COLO829 (cell line): Measurements from ENCODE around the gene MRGPRX2.

Experiments
- DNase-seq: peaks from one replicate; pipeline ENCODE4 v3.0.0; 2012; ENCODE audit warnings: low spot score

The MRGPRX2 gene

DNA sequence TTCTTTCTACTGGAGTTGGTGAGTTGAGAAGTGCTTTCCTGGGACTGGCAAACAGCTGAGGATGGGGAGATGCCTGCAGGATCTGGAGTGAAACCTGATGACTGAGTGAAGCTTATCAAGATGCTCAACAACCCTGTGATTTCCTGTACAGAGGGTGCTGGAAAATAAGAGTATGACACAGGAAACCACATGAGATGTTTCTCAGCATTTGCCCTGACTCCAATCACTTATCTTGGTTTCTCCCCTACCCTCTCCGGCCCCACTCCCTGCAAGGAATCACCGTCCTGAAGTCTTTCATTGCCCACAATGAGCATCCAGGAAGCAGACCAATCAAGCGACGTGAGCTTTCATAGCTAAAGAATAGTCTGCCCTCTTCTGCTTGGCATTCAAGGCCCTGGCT, at the start of gene MRGPRX2:
MRGPRX2 (minus strand) TSS at position 89 of the 400 bp plus-strand sequence. CDS start 4,315 bp downstream, outside the sequence.
- DNase-seq, result no peak

DNA sequence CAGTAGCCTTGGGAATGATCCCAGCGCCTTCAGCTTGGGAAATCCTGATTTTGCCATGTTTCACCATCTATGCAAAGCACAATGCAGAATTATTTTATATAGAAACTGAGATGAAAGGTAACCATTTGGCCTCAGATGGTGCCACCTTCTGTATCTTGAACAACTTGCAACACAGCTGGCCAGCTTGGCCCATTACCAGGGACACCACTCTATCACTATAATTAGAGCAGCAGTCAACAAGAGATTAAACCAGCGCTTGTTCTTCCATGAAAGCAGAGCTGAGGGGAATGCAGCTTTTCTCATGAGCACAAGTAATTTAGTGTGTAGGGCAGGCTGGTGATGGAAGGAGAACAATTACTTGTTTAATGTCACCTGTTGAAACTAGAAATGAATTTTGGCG, 49.8 kb upstream of the MRGPRX2 start:
- no peak for DNase-seq

DNA sequence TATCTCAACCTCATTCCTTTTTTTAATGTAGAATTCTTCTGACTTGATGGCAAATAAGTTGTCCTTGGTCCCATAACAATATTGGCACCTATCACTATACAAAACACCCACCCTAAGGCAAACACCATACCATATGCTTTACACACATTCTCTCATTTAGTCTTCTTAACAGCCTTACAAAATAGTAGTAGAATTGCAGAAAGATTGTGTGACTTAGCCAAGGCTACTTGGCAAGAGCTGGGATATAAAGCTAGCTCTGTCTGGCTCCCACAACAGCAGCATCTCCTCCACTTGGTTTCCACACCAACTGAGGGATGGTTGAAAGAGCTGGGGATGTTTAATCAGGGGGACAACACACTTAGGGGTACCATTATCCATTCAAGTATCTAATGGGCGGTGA, 46.6 kb upstream of the MRGPRX2 start:
- no peak for DNase-seq

DNA sequence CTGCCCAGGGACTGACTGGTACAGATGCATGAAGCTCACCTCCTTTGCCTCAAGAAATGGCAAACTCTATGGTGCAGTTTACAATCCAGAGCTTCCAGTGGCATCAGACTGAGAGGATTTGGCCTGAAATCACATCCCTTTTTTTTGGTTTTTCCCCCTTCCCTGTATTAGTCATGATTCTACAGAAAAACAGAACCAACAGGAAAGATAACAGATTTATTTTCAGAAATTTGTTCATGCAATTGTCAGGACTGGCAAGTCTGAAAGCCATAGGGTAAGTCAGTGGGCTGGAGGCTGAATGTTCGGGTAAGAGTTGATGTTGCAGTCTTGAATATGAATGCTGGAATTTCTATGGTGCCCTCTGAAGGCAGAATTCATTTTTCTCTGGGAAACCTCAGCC, 44.5 kb upstream of the MRGPRX2 start:
- no peak for DNase-seq

DNA sequence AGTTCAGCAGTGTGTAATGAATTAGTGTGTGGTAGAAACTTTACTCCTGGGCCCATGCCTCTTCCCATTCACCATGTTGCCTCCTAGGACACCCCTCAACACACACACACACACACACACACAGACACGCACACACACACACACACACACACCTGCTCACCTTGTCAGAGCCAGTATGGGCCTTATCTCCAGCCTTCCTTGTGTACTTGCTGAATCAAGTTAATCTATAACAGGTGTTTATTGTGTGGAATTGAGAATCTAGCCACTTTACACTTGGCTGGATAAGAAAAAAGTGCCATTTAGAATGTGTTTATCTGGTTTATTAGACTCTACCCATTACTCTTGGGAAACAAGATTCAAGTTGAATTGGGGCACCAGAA, 42.0 kb upstream of the MRGPRX2 start:
- no peak for DNase-seq

DNA sequence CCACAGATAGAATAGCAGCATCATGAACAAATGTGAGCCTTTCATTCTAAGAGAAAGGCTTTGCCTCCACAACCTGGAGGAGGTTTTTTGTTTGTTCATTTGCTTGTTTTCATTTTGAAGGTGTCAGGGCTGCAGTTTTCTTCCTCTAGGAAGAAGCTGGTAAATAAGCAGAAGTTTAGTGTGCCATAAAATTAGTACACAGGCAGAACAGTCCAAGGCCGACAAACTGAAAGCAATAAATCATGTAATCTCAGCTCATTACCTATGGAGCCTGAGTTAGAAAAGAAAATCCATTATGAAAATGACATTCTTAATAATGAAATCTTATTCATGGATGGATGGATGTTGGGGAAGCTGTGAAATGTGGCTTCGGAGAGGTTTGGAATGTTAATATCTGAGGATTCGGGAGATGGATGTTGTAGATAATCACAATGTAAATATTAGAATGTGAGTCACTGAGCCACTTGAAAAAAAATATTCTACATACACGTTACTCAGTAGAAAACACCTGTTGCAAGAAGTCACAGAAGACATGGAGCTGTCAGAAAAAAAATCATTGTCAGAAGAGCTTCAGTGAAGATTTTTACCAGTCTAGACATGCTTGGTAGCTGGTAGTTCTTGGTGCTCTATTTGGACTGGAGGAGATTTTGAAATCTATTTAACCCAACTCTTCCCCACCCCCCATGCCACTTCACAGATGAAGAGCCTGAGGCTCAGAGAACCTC, 41.4 kb upstream of the MRGPRX2 start:
- no peak for DNase-seq

DNA sequence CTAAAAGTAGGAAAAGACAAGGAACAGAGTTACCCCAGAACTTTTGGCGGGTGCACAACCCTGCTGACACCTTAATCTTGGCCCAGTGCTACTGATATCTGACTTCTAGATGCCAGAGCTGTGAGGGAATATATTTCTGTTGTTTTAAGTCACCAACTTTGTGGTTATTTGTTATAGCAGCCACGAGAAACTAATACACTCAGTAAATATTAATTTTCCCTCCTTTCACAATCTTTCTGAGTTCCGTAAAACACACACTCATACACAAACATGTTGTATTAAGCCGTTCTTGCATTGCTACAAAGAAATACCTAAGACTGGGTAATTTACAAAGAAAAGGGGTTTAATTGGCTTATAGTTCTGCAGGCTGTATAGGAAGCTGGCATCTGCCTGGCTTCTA, 40.4 kb upstream of the MRGPRX2 start:
- no peak for DNase-seq

DNA sequence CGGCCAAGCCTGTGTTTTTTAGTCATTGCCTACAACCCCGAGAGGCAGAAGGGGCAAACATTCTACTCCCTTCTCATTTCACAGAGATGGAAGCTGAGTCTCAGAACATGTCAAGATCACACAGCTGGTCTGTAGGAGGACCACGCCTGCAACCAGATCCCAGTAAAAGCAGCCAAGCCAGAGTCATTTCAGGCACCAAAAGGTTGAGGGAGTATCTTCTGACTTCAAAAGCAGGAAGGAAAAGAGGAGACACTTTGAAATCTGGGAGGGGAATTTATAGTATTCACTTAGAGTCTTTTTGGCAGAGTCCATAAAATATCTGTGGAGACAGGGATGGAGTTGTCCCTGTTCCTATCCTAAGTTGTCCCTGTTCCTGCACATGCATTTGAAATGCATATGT, 38.6 kb upstream of the MRGPRX2 start:
- DNase-seq, result no peak

DNA sequence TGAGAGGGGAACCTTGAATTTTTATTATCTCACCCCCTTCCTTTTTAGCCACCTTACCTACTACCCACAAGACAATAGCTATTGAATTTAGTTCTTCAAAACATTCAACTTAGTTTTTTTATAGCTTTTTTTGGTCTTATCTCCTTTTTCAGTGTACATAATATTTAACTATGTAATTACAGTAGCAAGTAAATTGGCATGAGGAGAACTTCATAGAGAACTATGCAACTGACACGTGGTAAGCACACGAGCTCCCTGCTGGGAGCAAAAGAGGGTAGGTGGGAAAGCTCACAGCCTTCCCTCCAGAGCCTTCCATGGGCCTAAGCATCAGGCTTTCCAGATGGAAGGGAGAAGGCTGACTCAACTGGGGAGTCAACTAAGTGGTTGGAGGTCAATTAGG, 34.3 kb upstream of the MRGPRX2 start:
- DNase-seq, result no peak

DNA sequence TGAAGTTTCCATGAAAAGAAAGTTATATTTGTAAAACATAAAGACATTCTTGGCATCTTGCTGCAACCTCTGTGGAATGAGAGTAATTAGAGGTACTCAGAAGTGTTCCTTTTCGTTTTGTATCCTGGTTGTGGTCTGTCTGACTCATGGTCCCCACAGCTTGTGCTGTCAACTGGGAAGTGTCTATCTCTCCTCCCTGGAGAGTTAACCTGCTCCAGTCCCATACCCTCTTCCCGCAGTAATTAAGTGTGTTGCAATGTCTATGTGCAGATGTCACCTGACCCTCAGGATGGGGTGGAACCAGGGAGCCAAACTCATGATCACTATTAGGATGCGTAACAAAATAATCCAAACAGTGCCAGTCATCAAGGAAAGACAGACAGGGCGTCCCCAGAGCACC, 33.5 kb upstream of the MRGPRX2 start:
- no peak for DNase-seq

DNA sequence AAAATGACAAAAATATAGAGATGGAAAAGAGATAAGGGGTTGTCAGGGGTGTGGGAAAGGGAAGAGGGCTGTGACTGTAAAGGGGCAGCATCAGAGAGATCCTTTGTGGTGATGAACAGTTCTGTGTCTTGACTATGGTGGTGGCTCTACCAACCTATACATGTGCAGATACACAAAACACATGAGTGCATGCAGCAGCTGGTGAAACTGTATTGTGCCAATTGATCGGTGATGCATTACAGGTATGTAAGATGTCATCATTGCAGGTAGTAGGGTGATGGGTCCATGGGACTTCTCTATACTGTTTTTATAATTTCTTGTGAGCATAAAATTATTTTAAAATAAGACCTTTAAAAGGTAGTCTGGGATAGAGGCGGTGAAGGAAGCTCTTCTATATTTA, 32.3 kb upstream of the MRGPRX2 start:
- DNase-seq, result no peak

DNA sequence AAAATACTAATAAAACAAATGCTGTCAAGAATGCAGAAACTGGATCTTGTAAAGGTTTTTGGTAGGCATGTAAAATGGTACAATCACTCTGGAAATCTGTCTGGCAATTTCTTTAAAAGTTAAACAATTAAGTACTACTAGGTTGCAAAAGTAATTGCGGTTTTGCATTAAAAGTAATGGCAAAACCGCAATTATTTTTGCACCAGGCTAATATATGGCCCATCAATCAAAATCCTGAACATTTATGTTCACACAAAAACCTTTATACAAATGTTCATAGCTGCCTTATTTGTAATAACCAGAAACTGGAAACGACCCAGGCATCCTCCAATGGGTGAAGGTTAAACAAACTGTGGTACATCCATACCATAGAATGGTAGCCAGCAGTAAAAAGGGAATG, 31.8 kb upstream of the MRGPRX2 start:
- DNase-seq, result no peak

DNA sequence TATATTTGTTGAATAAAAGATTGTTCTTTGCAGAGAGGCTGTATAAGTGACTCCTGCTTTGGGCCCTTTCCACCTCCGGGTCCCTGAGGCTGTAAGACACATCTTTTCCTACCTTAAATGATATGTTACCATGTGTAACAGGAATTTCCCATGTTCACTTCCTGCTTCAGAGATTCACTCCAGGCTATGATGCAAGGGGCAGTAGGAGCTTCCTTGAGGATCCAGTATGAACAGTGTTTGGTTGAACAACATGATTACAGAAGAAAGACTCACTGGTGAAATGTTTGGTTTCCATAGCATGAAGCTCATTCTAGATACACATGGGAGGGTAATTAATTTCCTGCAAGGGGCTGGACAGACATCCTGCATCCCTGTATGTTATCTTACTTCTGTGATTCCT, 30.8 kb upstream of the MRGPRX2 start:
- DNase-seq, result no peak

DNA sequence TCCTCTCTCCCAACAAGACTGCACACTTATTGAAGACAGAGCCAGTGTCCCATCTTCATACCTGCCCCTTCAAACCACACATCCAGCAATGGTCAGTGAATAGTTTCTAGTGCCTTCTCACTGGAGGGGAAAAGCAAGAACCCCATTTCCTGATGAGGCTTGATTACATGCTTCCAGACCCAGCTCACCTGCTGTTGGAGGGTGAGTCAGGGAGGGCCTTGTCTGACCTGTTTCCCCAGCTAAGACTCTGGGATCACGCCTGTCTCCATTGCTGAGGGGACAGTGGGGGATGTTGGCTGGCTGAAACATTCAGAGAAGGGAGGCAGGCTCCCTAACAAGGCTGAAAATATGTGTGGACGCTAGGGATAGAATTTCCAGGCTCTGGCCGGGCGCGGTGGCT, 28.9 kb upstream of the MRGPRX2 start:
- no peak for DNase-seq

DNA sequence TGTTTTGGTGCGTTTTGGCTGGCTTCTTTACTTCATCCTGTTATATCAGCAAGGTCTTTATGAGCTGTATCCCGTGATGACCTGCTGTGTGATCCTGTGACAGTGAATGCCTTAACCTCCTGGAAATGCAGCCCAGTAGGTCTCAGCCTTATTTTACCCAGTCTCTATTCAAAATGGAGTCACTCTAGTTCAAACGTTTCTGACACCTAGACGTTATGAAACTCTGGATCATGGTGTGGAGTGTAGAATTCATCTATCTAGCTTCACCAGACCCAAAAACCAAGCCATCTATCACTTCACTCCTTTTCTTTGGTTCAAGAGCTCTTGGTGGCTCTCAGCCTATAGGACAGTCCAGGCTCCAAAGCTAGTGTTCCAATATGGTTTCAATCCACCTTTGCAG, 28.3 kb upstream of the MRGPRX2 start:
- DNase-seq, result no peak

DNA sequence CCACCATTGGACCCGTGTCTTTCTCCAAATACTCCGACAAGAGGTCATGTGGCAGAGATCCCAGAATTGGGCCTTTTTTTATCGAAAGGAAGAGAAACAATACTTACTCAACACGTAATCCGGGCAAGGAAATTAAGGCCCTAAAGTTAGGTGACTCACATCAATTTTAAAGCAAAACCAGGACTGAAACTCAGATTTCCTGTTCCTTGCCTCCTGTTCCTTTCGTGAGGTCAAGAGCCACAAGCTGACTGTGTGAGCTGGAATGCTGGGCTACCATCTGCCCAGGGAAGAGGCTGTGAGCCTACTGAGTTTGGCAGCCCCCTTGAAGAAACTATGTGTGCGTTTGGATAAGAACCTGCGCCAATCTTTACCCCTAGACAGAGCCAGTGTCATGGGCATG, 27.1 kb upstream of the MRGPRX2 start:
- no peak for DNase-seq

DNA sequence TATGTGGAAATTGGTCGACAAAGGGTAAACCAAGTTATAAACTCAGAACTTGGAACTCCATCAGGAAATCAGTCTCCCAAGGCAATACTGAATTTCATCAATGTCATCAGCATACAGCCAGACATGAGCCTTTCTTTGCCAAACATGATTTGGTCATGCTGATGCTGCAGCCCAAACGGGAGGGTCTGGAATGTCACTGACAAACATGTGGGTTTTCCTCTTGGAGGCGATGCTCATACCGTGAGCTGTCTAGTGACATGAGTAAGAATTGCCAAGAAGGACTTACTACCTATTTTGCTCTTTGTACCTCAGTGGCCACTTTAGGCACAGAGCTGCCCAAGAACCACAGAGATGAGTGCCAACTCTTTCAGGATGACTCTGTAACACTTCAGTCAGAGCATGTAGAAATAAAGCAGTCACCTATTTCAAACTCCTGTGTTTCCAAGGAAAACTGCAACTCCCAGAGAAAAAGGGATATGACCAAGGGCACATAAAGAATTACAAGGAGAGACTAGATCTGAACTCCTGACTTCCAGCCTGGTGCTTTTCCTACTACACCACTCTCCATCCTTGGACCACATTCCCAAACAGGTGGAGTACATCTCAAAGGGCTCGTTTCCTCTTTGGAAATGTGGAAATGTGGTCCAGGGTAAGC, 24.3 kb upstream of the MRGPRX2 start:
- DNase-seq, result no peak

DNA sequence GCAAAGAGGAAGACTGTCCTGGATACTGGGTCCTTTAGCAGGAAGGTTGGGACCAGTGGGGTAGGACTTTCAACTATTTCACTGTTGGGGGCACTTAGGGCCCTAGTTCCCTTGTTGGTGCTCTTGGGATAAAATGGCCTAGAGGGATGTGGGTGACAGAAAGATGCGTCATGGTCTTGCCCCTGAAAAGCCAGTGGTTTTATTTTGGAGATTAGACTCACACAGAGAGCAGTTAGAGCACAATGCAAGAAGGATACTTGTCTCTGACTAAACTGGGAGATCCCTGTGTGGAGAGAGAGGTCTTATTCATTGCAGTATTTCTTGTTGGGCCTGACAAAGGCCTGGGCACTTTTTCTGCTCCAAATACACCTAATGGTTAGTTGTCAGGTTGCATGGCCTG, 22.6 kb upstream of the MRGPRX2 start:
- no peak for DNase-seq

DNA sequence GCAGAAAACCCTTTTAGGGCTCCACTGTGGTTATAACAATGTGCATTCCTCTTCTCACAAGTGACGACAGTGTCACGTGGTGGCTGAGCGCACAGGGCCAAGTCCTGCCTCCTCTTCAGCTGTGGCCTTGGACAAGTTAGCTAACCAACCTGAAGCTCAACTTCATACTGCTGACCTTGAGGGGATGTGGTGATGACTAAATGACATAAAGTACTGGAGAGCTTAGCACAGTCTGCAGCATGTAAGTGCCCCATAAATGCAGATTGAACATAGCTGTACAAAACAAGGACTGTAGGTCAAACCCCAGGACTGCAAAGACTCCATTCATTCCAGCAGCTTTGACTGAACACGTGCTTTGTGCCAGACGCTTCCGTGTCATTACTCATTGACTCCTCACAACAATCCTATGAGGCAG, 20.1 kb upstream of the MRGPRX2 start:
- no peak for DNase-seq

DNA sequence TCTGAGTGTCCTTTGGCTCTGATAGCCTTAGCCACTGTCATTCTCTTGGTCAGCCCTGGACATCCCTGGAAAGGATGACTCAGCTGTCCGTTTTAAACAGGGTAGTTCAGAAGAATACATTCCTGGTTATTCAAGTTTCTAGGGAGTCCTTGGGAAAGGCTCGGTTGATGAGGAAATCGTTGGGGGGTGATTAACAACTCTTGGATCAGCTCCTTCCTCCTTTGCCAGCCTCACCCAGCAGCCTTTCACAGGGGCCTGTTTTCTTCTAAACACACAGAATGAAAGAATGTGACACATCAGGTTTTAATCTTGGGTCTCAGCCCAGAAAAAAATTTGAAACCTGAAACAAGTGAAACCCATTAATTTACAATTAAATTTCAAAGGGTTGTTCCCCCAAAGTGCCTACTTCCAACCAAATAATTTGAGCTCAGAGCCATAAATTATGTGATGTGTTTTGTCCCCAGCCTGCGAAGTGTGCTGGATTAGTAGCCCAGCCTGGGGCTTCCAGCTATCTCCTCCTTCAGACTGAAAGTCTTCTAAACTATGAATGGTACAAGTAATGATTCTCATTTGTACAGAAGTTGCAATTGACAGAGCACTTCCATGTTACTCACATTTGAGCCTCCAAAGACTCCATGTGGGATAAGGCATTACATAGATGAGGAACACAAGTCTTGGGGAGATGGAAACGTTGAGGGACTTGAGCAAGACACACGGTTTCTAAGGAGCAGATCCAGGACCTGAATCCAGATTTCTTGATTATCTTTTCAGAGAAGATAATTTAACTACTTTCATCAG, 19.3 kb upstream of the MRGPRX2 start:
- DNase-seq, result peak; percentile 15

DNA sequence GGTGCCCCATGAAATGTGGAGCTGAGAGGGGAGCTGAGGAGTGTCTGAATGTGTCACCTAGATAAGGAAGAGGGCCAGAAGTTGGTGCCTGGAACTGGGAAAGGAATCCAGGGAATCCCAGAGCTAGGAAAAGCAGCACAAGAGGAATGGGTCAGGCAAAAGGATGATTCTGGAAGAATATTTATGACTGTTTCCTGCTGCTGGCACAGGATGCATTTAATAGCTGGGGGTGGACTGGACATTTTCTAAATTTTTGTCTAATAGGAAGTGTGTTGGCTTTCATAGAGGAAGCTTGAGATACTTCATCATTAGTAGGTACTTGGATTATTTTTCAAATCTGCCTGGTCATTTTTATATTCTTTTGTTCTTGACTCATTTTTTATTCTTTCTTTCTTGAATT, 17.4 kb upstream of the MRGPRX2 start:
- no peak for DNase-seq

DNA sequence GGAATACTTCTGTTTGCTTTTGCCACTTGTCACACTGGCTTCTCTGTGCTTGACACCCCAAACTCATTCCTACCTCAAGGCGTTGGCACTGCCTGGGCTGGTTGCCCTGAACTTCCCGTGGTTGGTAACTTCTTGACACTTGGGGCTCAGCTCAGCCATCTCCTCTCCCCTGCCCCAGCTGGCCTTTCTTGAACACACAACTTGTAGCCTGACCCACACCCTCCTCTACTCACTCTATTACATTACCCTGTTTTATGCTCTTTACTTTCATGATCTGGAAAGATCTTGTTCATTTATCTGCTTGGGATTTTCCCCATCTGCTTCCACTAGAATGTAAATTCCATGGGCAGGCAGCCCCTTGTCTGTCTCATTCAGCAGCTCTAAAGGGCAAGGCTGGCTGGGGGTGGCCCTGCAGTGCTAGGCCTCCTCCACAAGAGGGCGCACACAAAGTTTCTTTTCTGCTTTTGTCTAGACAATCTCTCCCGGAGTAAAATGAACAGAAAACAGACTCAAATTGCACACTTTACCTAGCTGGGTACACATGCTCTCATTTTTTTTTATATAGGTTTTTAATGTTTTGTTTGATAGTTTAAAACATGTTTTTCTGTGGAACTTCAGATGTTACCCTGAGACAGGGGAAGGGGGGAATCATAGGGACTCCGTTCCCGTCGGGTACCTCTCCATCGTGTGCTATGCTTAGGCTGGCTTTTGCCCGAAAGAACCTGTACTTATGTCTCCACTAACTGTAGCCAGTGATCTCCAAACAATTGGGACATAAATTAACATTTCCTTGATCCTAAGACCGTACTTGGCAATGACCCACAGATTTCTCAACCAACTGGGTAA, 16.4 kb upstream of the MRGPRX2 start:
- peak; percentile 50 for DNase-seq
